GM19397 (cell line): ENCODE results near the gene EVI5L.

ENCODE experiments used
- ATAC-seq: cut with Tn5 transposase; IDR thresholded peaks from one replicate; pipeline ENCODE4 v1.9.1; 2021; ENCODE audit warnings: mild to moderate bottlenecking, moderate library complexity; ENCODE audit not compliant: unreplicated experiment

Gene EVI5L

GRCh38 chr19:7894612-7895309 lies 64.7 kb downstream of the EVI5L start:
- no peak for ATAC-seq

GRCh38 chr19:7895565-7895964 lies 65.5 kb downstream of the EVI5L start:
- ATAC-seq: no peak

- ATAC-seq: no peak
Measured at GRCh38 chr19:7897292-7897691, 67.3 kb downstream of the EVI5L start.

GRCh38 chr19:7898967-7899366 lies 68.9 kb downstream of the EVI5L start:
- ATAC-seq: no peak

GRCh38 chr19:7899751-7900378 lies 69.8 kb downstream of the EVI5L start:
- ATAC-seq: no peak

GRCh38 chr19:7900401-7900870 lies 70.4 kb downstream of the EVI5L start:
- ATAC-seq: no peak

- no peak for ATAC-seq
Measured at GRCh38 chr19:7900931-7901330, 70.9 kb downstream of the EVI5L start.

- no peak for ATAC-seq
Measured at GRCh38 chr19:7901337-7901736, 71.3 kb downstream of the EVI5L start.

GRCh38 chr19:7902796-7903243 lies 72.8 kb downstream of the EVI5L start:
- ATAC-seq: no peak

- ATAC-seq: peak; percentile 80
Measured at GRCh38 chr19:7903244-7904073, 73.4 kb downstream of the EVI5L start, which contains the start of gene MAP2K7. MAP2K7 (plus strand) TSS chr19:7903877; CDS start chr19:7903945, 68 bp downstream.

GRCh38 chr19:7904074-7905020 lies 74.3 kb downstream of the EVI5L start:
- peak; percentile 30 for ATAC-seq

GRCh38 chr19:7905268-7905667 lies 75.2 kb downstream of the EVI5L start:
- no peak for ATAC-seq

- ATAC-seq: no peak
Measured at GRCh38 chr19:7905859-7906258, 75.8 kb downstream of the EVI5L start.

GRCh38 chr19:7907122-7907521 lies 77.1 kb downstream of the EVI5L start:
- ATAC-seq: no peak

GRCh38 chr19:7907544-7907943 lies 77.5 kb downstream of the EVI5L start:
- ATAC-seq: no peak

GRCh38 chr19:7908078-7908699 lies 78.2 kb downstream of the EVI5L start:
- ATAC-seq: no peak

GRCh38 chr19:7908742-7909461 lies 78.9 kb downstream of the EVI5L start:
- ATAC-seq: no peak

GRCh38 chr19:7909471-7910067 lies 79.6 kb downstream of the EVI5L start:
- ATAC-seq: no peak
